ENCODE measurements around the gene WNT7A.

Gene WNT7A

GRCh38 chr3:13828501-13829265, 51.2 kb downstream of the WNT7A start:
- no peaks in the 10 kb centered on the region for H3K9me3 Mint-ChIP-seq
- H3K36me3 Mint-ChIP-seq (ENCODE audit: low read depth), result no peaks in the 10 kb centered on the region
- TF ChIP-seq CTCF (IDR thresholded peaks at IDR 0.05), result no peak
- H3K4me1 Mint-ChIP-seq, result peaks cover 10% of the 10 kb centered on the region
- H3K27me3 Mint-ChIP-seq (ENCODE audit: low read depth, poor library complexity), result peaks cover 41% of the 10 kb centered on the region
- H3K27ac Mint-ChIP-seq, result no peak overlapping the region
- DNase-seq, result no peak
- no peak overlapping the region for H3K4me3 Mint-ChIP-seq

GRCh38 chr3:13827699-13828098, 52.2 kb downstream of the WNT7A start:
- Mint-ChIP-seq H3K9me3 (no peaks in the 10 kb centered on the region), H3K27ac (no peak overlapping the region), H3K4me1 (peaks cover 10% of the 10 kb centered on the region), H3K4me3 (no peak overlapping the region), H3K36me3 (ENCODE audit: low read depth) (no peaks in the 10 kb centered on the region), H3K27me3 (ENCODE audit: low read depth, poor library complexity) (peaks cover 34% of the 10 kb centered on the region)
- DNase-seq, result no peak
- no peak for TF ChIP-seq CTCF (IDR thresholded peaks at IDR 0.05)

GRCh38 chr3:13827256-13827655, 52.6 kb downstream of the WNT7A start:
- Mint-ChIP-seq H3K9me3 (no peaks in the 10 kb centered on the region), H3K27me3 (ENCODE audit: low read depth, poor library complexity) (peaks cover 30% of the 10 kb centered on the region), H3K36me3 (ENCODE audit: low read depth) (no peaks in the 10 kb centered on the region), H3K4me1 (peaks cover 10% of the 10 kb centered on the region), H3K27ac (no peak overlapping the region), H3K4me3 (no peak overlapping the region)
- no peak for DNase-seq
- TF ChIP-seq CTCF (IDR thresholded peaks at IDR 0.05), result no peak

- Mint-ChIP-seq H3K27me3 (ENCODE audit: low read depth, poor library complexity) (peaks cover 30% of the 10 kb centered on the region), H3K36me3 (ENCODE audit: low read depth) (no peaks in the 10 kb centered on the region), H3K4me3 (no peak overlapping the region), H3K4me1 (peaks cover 10% of the 10 kb centered on the region), H3K27ac (no peak overlapping the region), H3K9me3 (no peaks in the 10 kb centered on the region)
- no peak for DNase-seq
- no peak for TF ChIP-seq CTCF (IDR thresholded peaks at IDR 0.05)
Observed at GRCh38 chr3:13826672-13827071, 53.2 kb downstream of the WNT7A start.

- no peak for DNase-seq
- H3K27ac Mint-ChIP-seq, result peak overlapping the region; percentile 12
Observed at GRCh38 chr3:13825821-13826220, 54.0 kb downstream of the WNT7A start.

More at GRCh38 chr3:13825821-13826220, 54.0 kb downstream of the WNT7A start:
- peaks cover 24% of the 10 kb centered on the region for H3K27me3 Mint-ChIP-seq (ENCODE audit: low read depth, poor library complexity)
- no peaks in the 10 kb centered on the region for H3K9me3 Mint-ChIP-seq
- no peak overlapping the region for H3K4me3 Mint-ChIP-seq
- H3K36me3 Mint-ChIP-seq (ENCODE audit: low read depth), result no peaks in the 10 kb centered on the region
- peaks cover 10% of the 10 kb centered on the region for H3K4me1 Mint-ChIP-seq
- TF ChIP-seq CTCF (IDR thresholded peaks at IDR 0.05), result no peak
